Activated CD8-positive, alpha-beta memory T cell treated with anti-CD3 and anti-CD28 coated beads for 4 hours (primary cell): ENCODE data around the gene SHROOM2.

Experiments used
- DNase-seq, 2 donors: peaks; one replicate each; pipeline ENCODE4 v3.0.0-alpha.2; 2020; ENCODE audit warnings: low read depth in 2 of 2

SHROOM2 gene

GRCh38 chrX:9865804-9866472 lies 79.7 kb downstream of the SHROOM2 start:
- no peak for DNase-seq

- no peak for DNase-seq
Measured at GRCh38 chrX:9866633-9867032, 80.4 kb downstream of the SHROOM2 start.

- DNase-seq, result no peak
Measured at GRCh38 chrX:9867226-9867625, 81.0 kb downstream of the SHROOM2 start.

- DNase-seq, result no peak
Measured at GRCh38 chrX:9867753-9868152, 81.5 kb downstream of the SHROOM2 start.

GRCh38 chrX:9871701-9872268 lies 85.6 kb downstream of the SHROOM2 start:
- no peak for DNase-seq

GRCh38 chrX:9873360-9873759 lies 87.1 kb downstream of the SHROOM2 start:
- no peak for DNase-seq

- DNase-seq, result no peak
Measured at GRCh38 chrX:9873952-9874351, 87.7 kb downstream of the SHROOM2 start.

- no peak for DNase-seq
Measured at GRCh38 chrX:9874483-9874882, 88.3 kb downstream of the SHROOM2 start.

- DNase-seq, result no peak
Measured at GRCh38 chrX:9875801-9876200, 89.6 kb downstream of the SHROOM2 start.

GRCh38 chrX:9876201-9876600 lies 90.0 kb downstream of the SHROOM2 start:
- no peak for DNase-seq

- no peak for DNase-seq
Measured at GRCh38 chrX:9878146-9878820, 92.1 kb downstream of the SHROOM2 start.

GRCh38 chrX:9880237-9880636 lies 94.0 kb downstream of the SHROOM2 start:
- no peak for DNase-seq

- DNase-seq, result no peak
Measured at GRCh38 chrX:9880870-9881269, 94.6 kb downstream of the SHROOM2 start.

GRCh38 chrX:9882669-9883446 lies 96.6 kb downstream of the SHROOM2 start:
- DNase-seq, result no peak

GRCh38 chrX:9884031-9884779 lies 98.0 kb downstream of the SHROOM2 start:
- DNase-seq, result no peak

GRCh38 chrX:9885150-9885549 lies 98.9 kb downstream of the SHROOM2 start:
- DNase-seq, result peak; percentile 6 to 11

GRCh38 chrX:9887659-9888297 lies 101.5 kb downstream of the SHROOM2 start:
- DNase-seq, result no peak

- no peak for DNase-seq
Measured at GRCh38 chrX:9888953-9889470, 102.8 kb downstream of the SHROOM2 start.

- DNase-seq, result no peak
Measured at GRCh38 chrX:9890681-9891091, 104.5 kb downstream of the SHROOM2 start.

- no peak for DNase-seq
Measured at GRCh38 chrX:9895225-9895912, 109.1 kb downstream of the SHROOM2 start.
